GM12874 (cell line): ENCODE measurements around the gene AGAP1.

ENCODE experiments used
- TF ChIP-seq, protein P1 (sequence below): IDR thresholded peaks from 2 replicates; pipeline ENCODE4 v1.5.1; 2011; ENCODE audit warnings: low read depth, mild to moderate bottlenecking, control low read depth, low read length, moderate library complexity; ENCODE audit not compliant: insufficient read depth

Gene AGAP1

DNA sequence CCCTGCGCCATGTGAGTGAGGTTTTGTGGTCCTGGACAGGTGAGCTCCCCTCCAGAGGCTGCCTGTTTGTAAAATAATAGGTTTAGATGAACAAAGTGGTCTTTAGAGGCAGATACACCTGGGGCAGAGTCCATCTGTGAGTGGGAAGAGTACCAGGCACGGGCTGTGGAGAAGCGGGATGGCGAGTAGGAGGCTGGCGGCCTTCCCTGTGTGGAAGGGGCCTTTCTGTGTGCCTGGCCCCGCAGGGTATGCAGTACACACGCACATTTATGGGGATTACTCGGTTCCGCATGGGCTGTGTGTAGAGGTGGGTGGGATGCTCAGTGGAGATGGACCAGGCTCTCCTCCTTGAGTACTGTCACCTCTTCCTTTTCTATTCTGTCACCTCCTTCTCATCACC, 64.1 kb downstream of the AGAP1 start:
- TF ChIP-seq, protein P1, sequence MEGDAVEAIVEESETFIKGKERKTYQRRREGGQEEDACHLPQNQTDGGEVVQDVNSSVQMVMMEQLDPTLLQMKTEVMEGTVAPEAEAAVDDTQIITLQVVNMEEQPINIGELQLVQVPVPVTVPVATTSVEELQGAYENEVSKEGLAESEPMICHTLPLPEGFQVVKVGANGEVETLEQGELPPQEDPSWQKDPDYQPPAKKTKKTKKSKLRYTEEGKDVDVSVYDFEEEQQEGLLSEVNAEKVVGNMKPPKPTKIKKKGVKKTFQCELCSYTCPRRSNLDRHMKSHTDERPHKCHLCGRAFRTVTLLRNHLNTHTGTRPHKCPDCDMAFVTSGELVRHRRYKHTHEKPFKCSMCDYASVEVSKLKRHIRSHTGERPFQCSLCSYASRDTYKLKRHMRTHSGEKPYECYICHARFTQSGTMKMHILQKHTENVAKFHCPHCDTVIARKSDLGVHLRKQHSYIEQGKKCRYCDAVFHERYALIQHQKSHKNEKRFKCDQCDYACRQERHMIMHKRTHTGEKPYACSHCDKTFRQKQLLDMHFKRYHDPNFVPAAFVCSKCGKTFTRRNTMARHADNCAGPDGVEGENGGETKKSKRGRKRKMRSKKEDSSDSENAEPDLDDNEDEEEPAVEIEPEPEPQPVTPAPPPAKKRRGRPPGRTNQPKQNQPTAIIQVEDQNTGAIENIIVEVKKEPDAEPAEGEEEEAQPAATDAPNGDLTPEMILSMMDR = no peak

DNA sequence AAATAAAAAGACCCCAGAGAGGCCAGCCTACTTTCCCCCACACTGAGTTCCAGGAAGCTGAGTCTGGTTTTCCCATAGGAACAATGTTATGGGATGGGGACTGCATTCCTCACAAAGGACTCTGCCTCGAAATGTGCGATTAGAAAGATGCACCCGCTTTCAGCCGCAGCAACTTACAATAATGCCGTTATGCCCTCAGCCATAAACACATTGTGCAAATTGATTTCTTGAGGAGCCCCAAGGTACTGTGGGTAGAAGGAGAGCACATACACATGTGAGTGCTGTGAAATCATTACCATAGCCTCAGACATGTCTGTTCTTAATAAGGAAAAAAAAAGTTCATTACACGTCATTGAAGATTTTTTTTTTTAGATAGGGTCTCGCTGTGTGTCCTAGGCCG, 64.7 kb downstream of the AGAP1 start:
- TF ChIP-seq, protein P1 = no peak

DNA sequence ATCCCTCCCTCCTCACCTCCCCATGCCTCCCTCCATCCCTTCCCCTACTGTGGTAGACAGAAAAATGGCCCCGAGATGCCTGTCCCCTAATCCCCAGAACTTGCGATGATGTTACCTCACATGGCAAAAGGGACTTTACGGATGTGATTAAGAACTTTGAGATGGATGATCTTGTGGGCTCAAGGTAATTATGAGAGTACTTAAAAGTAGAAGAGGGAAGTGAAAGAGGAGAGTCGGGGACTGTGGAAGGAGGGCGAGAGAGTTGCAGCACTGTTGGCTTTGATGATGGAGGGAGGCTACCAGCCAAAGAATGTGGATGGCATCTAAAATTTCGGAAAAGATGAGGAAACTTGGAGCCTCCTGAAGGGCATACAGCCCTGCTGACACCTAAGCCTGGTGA, 66.5 kb downstream of the AGAP1 start:
- TF ChIP-seq, protein P1 = no peak

DNA sequence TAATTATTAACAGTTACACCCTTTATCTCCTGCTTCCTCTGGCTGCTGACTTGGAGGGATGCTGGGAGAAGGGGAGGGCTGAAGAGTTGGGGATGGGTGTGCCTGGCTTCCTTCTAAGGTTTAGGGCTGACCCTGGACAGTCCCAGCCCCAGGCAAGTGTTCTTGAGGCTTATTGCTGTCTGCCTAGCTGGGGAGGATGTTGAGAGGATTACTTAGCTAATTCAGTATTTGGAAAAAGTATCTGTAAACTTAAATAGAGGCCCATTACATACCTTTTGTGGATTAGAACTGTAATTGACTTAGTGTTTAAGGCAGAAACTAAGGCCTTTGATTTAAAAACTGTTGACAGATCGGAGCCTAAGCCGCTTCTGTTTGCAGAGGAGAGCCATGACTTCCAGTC, 67.6 kb downstream of the AGAP1 start:
- TF ChIP-seq, protein P1 = no peak

DNA sequence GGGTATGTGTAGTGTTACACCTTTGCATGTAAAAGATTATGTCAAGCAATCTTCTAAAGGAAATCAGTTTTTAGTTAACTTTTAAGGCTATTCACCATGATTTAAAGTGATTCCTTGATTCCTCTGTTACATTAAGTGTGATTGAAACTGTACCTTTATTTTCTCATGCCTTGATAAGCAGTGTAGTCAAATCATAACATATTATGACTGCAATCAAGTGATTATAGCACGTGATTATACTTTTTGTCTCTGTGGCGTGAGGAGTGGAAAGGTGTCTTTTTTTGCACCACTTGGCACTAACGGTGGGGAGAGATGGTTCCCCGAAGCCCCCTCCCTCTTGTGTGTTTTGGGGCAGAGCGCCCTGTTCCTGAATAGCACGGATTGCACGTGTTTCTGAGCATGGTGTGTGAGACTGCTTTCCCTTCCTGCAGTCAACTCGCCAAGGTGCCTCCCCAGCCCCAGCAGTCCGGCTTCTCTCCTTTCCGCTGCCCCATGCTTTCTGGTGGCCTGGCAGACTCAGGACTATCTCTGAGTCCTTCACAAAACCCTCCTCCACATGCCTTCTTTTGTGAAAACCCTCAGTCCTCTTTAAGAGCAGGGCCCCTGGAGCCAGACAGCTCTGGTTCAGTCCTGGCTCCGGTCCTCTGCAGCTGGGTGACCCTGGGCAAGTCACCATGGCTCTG, 68.4 kb downstream of the AGAP1 start:
- TF ChIP-seq, protein P1 = no peak

DNA sequence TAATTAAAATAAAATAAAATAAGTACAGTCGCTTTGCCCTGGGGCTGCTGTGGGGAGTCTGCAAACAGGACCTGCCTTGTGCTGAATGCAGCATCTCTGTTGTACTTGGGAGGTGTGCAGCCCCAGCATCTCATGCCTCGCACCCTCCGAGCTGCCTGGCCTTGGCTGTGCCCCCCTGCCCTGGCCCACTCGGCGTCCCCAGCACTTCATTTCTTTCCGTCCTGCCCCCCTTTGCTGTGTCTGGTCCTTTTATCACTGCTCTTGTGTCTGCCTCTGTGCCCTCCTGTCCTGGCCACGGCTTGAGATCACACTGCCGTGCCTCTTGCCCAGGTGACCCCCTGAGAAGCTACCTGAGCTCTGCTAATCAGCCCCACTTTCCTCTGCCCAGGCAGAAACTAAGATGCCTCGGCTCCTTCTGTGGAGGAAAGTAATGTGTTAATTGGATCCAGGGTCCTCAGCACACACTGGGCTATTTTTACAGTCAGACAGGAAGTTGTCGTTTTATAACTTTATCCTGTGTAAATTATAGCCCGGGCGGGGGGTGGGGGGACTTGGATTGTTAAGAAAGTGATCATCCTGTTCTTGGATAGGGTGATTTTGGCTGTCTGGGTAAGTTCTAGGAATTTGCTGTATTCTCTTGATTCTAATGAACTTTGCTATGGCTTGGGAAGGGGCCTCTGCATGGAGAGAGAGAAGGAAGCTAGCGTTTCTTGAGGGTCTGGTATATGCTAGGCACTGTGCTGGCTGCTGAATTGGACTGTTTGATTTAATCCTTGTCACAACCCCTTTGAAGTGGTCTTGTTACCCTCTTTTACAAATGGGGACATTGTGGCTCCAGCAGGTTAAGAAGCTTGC, 69.4 kb downstream of the AGAP1 start:
- TF ChIP-seq, protein P1 = no peak

DNA sequence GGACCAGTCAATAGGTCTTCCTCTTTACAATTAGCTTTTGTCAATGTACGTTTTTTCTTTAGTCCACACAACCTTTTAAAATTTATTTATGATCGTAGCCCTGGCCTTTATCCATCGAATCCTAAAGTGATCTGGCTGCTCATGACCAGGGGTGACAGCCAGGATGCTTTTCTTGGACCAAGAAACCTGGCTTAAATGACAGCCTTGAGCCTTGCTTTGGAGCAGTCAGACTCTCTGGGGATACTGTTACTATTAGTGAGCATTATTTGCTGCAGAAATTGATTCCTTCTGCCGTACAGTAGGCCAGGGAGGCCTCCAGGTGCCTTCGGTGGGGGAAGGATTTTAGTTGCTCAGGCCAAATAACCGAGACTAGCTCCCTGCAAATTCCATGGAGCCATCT, 70.2 kb downstream of the AGAP1 start:
- TF ChIP-seq, protein P1 = no peak
